HL-60 (cell line): ENCODE measurements around the gene SEC14L1.

Source experiments
- GABPA ChIP-seq: IDR thresholded peaks from 2 replicates; pipeline ENCODE4 v1.6.1; 2012; ENCODE audit warnings: low read depth
- POLR2AphosphoS5 ChIP-seq: IDR thresholded peaks from 2 replicates; pipeline ENCODE4 v1.6.1; 2012; ENCODE audit warnings: low read depth
- TF ChIP-seq, protein P1 (sequence below): IDR thresholded peaks from one replicate; pipeline ENCODE4 v1.5.1; 2011; ENCODE audit warnings: low read length, control low read depth, inconsistent platforms; ENCODE audit not compliant: insufficient read depth

DNA sequence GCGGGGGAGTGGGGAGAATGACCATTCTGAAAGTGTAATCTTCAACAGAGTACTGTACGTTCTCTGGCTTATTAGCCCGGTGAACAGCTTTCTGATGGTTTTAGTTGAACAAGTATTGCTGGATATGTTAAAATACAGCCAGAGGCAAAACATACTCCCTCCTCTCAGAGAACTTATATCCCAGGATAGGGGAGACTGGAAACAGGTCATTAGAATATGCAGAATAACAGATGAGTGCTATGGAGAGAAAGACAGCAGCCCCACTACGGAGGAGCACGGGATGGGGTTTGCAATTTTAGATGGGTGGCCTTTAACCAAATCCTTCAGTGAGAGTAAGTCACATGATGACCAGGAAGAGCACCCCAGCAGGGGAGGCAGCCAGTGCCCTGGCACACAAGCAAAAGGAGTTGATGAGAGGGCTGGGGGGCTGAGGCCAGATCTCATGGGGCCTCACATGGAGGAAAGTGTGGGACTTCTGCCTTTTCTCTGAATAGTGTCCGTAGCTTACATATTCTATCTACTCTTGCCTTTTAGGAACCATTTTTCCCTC is 43.1 kb upstream of the SEC14L1 start:
- TF ChIP-seq, protein P1, sequence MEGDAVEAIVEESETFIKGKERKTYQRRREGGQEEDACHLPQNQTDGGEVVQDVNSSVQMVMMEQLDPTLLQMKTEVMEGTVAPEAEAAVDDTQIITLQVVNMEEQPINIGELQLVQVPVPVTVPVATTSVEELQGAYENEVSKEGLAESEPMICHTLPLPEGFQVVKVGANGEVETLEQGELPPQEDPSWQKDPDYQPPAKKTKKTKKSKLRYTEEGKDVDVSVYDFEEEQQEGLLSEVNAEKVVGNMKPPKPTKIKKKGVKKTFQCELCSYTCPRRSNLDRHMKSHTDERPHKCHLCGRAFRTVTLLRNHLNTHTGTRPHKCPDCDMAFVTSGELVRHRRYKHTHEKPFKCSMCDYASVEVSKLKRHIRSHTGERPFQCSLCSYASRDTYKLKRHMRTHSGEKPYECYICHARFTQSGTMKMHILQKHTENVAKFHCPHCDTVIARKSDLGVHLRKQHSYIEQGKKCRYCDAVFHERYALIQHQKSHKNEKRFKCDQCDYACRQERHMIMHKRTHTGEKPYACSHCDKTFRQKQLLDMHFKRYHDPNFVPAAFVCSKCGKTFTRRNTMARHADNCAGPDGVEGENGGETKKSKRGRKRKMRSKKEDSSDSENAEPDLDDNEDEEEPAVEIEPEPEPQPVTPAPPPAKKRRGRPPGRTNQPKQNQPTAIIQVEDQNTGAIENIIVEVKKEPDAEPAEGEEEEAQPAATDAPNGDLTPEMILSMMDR = no peak
- TF ChIP-seq GABPA (no peak), POLR2AphosphoS5 (no peak)
